KOPT-K1 (cell line): Measurements from ENCODE around the gene JAZF1.
"Not testable (repeated sequence)": the region's sequence is repeated elsewhere in the genome, so short reads cannot be mapped to it uniquely, and the experiment has no call there.

Source experiments
- H3K27ac ChIP-seq: fragments of 200-600 bp; sonication (generic); 2 replicates; pipeline ENCODE4 v1.5.1; 2016; ENCODE audit warnings: antibody characterized with exemption, mild to moderate bottlenecking, low read depth, low read length; ENCODE audit not compliant: poor library complexity, severe bottlenecking
- H3K36me3 ChIP-seq: fragments of 200-600 bp; sonication (generic); 2 replicates; pipeline ENCODE4 v1.5.1; 2017; ENCODE audit warnings: antibody characterized with exemption, mild to moderate bottlenecking, low read length, moderate library complexity; ENCODE audit not compliant: insufficient read depth
- H3K9me3 ChIP-seq: fragments of 200-600 bp; sonication (generic); 2 replicates; pipeline ENCODE4 v1.5.1; 2017; ENCODE audit warnings: antibody characterized with exemption, low read length, mild to moderate bottlenecking; ENCODE audit not compliant: insufficient read depth, poor library complexity, severe bottlenecking

Gene JAZF1

DNA sequence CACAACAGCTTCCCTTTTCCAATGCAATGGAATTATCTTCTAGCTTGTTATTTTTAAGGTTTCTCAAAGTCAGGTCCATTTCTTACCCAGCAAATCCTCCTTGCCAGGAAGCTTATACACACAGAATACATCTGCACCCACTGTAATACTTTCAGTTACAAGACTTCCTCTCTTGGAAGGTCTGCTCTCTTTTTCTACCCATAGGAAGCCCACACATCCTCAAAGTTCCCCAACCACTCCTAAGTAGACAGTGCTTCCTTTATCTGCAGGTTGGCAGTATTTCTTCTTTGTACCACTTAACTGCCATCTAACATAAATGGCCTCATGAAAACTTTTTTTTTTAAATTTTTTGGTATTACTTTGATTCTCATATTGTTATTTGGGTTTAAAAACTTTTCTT, 285.0 kb downstream of the JAZF1 start:
- H3K27ac ChIP-seq, result no peak overlapping the region
- H3K9me3 ChIP-seq, result no peaks in the 10 kb centered on the region
- H3K36me3 ChIP-seq, result no peaks in the 10 kb centered on the region

DNA sequence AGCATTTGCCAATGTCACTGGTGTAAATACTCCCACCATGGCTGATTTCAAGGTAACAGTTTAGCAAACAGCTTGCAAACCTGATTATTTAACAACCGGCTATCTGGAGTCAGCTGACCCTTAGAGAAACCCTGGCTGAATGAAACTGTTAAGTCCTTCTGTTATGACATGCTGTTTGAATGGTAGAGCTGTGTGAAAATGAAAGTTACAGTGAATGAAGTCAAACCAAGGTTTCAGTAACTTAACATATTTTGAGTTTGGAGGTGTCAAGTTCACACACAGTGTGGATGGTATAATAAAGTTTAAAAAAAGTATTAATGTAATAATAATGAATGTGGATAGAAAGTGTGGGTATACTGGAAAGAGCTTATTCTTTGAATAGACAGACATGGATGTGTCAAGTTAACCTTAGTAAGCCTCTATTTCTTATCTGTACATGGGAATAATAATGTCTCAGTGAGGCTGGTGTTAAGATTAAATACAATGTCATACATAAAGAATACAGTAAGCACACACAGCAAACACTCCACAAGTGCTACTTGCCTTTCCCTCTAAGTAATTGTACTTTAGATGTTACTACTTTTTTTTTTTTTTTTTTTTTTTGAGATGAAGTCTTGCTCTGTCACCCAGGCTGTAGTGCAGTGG, 290.3 kb downstream of the JAZF1 start:
- H3K27ac ChIP-seq, result no peak overlapping the region
- no peaks in the 10 kb centered on the region for H3K9me3 ChIP-seq
- no peaks in the 10 kb centered on the region for H3K36me3 ChIP-seq

DNA sequence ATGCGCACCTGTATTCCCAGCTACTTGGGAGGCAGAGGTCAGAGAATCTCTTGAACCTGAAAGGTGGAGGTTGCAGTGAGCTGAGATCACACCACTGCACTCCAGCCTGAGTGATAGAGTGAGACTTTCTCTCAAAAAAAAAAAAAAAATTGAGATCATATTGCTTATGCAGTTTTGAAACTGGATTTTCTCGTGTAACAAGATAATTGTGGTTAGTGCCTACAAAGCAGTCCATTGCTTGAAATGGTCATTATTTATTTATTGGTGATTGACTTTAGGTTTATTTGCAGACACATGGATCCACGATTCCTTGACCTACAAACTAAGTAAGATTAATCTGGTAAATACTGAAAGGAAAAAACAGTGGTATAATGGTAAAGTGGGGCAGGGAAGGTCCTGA, 290.8 kb downstream of the JAZF1 start:
- Histone ChIP-seq H3K36me3 (no peaks in the 10 kb centered on the region), H3K9me3 (no peaks in the 10 kb centered on the region), H3K27ac (no peak overlapping the region)

DNA sequence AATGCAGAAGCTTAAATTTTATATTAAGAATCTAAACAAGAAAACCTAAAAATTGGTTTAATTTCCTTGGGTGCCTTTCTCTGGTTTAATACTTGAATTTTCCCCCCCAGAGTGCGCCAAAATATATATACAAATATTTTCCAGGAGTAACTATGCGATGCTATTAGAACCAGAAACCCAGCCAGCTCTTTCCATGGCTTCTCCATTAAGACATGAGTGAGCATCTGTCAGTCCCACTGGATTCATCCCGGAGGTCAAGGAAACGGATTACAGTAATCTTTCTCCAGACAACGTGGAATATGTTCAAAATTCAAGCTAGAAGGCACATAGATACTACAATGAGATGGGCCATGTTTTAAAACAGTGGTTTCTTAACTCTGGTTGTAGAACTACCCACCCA, 291.9 kb downstream of the JAZF1 start:
- H3K27ac ChIP-seq, result no peak overlapping the region
- no peaks in the 10 kb centered on the region for H3K36me3 ChIP-seq
- H3K9me3 ChIP-seq, result no peaks in the 10 kb centered on the region

DNA sequence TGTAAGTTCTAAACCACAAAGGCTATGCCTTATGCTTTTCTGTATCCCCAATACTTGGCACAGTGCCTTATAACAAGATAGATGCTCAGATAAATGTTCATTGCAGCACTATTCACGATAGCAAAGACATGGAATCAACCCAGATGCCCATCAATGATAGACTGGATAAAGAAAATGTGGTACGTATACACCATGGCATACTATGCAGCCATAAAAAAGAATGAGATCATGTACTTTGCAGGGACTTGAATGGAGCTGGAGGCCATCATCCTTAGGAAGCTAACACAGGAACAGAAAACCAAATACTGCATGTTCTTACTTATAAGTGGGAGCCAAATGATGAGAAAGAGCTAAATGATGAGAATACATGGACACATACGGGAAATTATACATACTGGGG, 293.9 kb downstream of the JAZF1 start:
- not testable (repeated sequence) for H3K36me3 ChIP-seq, H3K9me3 ChIP-seq, H3K27ac ChIP-seq

DNA sequence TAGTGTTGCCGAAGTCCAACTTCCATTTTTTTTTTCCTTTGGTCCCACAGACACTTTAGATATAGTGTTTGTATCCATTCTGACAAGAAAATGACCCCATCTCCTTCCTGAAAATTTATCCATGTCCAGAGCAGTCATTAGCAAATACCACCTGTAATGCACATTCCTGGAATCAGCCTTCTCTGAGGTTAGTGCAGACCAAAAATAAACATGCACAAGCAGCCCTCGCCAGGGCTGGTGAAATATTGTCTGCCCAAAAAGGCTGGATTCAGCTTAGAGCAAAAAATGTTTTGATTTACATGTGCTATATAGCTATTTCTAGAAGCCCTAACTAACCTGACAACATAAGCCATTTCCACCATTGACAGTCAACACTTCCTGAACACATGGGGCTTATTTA, 294.9 kb downstream of the JAZF1 start:
- H3K27ac ChIP-seq, result no peak overlapping the region
- no peaks in the 10 kb centered on the region for H3K36me3 ChIP-seq
- no peaks in the 10 kb centered on the region for H3K9me3 ChIP-seq

DNA sequence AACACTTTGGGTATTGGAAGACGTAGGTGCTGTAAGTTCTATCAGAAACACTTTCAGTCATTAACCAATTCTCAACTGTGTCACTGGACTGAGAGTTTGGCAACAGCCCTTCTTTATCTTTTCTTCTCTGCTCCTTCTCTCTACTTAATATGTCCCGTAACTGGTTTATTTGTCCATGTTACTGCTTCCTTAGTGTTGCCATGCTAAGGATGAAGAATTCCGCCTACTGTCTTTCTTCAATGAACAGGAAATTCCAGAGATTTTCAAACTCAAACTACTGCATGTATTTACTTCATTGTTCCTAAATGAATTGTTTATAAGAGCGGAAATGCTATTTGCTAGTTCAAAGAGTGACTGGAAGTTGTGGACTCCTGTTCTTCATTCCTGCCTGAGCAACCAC, 296.9 kb downstream of the JAZF1 start:
- H3K9me3 ChIP-seq, result no peaks in the 10 kb centered on the region
- H3K27ac ChIP-seq, result no peak overlapping the region
- no peaks in the 10 kb centered on the region for H3K36me3 ChIP-seq

DNA sequence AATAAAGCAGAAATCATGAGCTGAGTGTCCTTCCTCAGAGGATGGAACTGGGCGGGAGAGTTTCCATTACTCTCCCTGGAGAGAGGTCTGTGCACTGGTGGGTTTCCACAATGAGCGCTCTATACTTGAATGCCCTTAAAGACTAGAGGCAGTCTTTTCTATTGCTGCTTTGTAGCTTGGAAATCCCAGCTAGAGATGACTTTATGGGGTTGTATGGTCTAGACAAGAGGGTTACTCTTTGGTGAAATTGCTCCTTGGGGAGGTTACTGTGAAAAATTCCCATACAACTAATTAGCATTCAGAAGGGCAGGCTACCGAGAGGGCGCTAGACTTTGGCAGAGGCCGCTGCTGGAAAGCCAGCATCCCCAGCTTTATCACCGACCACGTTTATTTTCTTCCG, 303.8 kb downstream of the JAZF1 start:
- no peaks in the 10 kb centered on the region for H3K9me3 ChIP-seq
- no peaks in the 10 kb centered on the region for H3K36me3 ChIP-seq
- H3K27ac ChIP-seq, result no peak overlapping the region

DNA sequence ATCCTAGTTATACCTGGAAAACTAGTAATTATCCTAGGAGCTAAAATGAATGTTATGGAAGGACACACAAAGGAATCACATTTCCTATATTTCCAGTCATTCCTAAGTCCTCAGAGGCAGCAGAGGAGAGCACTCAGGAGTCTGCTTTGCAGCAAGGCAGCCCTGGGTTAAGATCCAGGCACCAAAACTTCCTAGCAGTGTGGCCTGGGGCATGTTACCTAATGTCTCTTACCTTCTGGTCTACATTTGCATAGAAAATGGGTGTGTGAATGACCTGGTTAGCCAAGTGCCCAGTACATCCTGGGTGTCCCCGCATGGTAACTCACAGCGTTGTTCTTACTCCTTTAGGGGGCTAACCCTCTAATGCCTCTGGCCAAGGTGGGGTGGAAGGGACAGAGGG, 304.8 kb downstream of the JAZF1 start:
- Histone ChIP-seq H3K9me3 (no peaks in the 10 kb centered on the region), H3K27ac (no peak overlapping the region), H3K36me3 (no peaks in the 10 kb centered on the region)

DNA sequence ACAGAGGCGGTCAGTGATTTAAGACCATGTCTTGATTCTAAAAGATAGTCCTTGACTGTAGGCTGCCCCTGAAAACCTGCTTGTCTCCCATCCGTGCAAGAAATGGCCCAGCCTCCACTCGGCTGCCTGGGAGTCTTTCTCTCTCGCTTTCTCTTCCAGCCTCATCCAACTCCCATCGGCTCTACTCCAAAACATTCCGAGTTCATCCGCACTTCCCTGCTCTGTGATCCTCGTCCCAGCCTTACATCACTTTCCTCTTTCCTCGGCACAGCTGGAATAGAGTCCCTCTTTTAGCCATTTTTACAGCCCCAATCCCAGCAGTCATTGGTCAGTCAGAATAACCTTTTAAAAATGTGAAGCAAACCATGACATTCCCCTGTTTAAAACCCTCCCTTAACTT, 305.5 kb downstream of the JAZF1 start:
- Histone ChIP-seq H3K27ac (no peak overlapping the region), H3K36me3 (no peaks in the 10 kb centered on the region), H3K9me3 (no peaks in the 10 kb centered on the region)

DNA sequence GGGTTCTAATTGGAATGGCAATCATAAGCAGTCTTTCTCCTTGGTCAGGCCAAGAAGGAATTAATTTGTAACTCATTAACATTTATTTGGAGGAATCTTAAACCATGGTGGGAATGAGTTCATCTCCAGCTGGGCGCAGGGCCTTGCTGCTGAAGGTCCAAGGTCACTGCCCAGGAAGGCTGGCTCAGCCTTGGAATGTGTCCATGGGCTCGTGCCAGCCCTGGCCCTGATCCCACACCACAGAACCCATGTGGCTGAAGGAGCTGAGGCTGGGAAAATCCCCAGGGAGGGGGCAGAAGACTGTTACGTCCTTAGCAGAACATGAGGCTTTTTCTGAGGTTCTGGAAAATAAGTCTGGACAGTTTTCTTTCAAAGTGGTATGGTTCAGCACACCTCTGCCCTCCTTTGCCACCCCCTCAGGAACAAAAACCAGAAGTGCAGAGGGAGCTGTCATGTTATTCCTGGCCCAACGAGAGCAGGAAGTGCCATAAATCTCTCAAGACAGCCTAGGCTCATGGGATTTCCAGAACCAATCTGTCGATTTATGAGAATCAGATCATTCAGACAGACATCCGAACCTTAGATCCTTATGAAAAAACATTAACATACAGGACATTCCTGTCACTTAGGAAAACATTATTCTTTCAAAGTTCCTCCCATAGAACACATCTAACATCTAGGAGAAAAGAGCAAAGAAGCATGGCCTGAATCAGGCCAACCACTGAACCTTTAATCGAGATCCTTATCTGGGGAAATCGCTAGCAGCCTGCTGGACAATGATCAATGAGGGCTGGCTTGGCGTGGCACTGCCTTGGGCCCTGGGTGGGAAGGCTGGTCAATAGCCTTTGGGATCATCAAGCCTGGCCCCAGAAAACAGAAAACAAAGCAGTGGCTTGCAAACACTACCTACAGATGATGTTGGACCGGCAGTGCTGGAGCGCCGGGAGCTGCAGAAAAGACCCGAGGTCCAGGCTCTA, 306.3 kb downstream of the JAZF1 start:
- Histone ChIP-seq H3K36me3 (no peaks in the 10 kb centered on the region), H3K27ac (no peak overlapping the region)

DNA sequence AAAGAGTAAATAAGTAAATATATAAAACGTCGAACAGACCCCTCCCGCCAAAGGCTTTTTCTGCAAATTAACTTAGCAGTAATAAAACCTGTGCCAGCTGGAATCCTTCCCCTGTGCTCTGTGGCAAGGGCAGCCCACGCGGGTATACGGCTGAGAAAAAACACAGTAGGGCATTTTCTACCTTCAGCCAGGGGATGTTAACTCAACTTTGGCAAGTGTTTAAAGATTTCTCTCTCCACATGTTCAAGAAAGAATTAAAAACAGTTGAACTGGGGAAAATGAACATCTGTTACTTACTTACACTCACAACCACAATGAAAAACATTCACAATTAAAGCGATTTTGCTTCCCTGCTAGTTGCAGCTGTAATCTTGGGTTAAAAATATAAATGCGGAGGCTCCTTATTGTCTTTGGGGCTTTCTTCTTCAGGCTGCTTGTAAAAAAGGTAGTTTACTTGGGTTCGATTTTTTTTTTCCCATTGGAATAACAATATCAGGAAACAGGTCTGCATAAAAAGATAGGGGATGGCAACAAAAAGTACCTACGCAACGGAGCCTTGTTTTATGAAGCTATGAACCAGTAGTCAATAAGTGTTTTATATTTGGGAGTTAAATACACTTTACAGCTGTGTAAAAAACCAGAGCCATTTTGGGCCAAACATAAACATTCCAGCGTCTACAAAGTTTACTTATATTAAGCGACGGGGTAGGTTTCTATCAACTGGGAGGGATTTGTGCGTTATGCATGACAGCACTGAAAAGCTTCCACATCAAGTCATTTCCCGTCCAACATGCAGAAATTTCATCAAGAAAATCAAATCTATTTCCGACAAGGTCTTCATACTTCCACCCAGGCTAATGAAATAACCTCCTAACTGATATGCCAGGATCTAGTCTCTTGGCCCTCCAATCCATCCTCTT, 308.0 kb downstream of the JAZF1 start:
- no peak overlapping the region for H3K27ac ChIP-seq
- no peaks in the 10 kb centered on the region for H3K9me3 ChIP-seq
- no peaks in the 10 kb centered on the region for H3K36me3 ChIP-seq

More for the DNA sequence above, 306.3 kb downstream of the JAZF1 start:
- no peaks in the 10 kb centered on the region for H3K9me3 ChIP-seq

DNA sequence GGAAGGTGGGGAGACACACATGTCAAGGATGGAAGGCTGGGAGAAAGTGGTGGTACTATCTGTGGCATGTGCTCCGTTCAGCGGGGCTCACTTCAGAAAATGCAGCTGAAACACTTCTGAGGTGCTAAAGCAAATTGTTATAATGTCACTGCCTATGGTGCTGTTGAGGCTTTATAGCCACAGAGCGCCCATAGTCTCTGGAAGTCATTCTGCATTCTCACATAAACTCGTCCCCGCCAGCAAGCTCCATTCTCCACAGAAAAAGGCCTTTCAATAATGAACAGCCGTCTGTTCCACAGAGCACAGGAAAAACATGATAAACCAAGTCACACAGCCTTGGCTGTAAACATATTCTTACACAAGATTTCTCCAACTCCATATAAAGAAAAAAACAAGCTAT, 308.7 kb downstream of the JAZF1 start:
- no peaks in the 10 kb centered on the region for H3K9me3 ChIP-seq
- no peak overlapping the region for H3K27ac ChIP-seq
- H3K36me3 ChIP-seq, result no peaks in the 10 kb centered on the region

DNA sequence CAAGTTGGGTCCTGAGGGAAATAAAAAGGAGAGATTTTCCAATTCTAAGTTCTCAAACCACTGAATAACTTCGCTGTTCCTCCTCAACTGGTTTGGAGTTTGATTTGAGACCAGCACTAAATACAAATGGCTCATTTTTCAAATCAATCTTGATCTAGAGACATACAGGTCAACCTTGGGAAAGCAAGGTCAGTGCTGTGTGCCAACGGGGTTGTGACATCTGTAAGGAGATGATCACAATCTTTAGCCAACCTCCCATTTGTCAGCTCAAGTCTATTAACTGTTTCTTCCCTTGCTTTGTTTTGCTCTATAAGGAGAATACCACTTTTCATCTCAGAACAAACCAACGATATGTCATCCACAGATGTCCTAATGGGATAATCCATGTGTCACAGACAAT, 309.5 kb downstream of the JAZF1 start:
- no peaks in the 10 kb centered on the region for H3K36me3 ChIP-seq
- no peaks in the 10 kb centered on the region for H3K9me3 ChIP-seq
- H3K27ac ChIP-seq, result no peak overlapping the region

DNA sequence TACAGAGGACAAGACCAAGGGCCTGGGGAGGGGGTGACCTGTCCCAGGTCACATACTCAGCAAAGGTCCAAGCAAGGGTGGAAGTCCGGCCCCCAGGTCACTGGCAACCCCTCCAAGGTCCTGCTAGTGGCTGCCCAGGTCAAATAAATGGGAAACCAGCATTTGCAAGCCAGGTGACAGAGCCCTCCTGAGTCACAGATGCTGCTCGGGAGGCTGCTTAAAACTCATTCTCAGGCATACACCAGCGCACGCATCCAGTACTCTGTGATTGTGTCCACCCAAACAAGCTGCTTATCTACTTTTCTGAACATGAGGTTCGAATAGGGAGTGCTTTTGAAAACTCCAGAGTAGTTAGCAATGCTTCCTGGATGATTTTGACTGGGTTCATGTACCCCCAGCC, 310.0 kb downstream of the JAZF1 start:
- Histone ChIP-seq H3K36me3 (no peaks in the 10 kb centered on the region), H3K27ac (no peak overlapping the region), H3K9me3 (no peaks in the 10 kb centered on the region)
